Measurements from ENCODE around the gene TANGO2. TPM values are rescaled to one million over a fixed set of nuclear protein-coding genes. Genes with fewer than 3 reads are reported as not detected.

Gene TANGO2
- polyA plus RNA-seq, 1 of the 3 experiments (the other 2 are of a cell fraction), result 20.7 TPM

- H4K20me1 ChIP-seq (ENCODE audit: insufficient read depth), result 0 out of 2 replicates have a peak, but pooled peaks cover 8% of the 10 kb centered on the region
- no peak for DNase-seq
- H3K4me2 ChIP-seq, result no peak overlapping the region
- no peak overlapping the region for H3K27ac ChIP-seq (ENCODE audit: low read depth in 2 of 2, low read length in 1 of 2)
- H3K79me2 ChIP-seq (ENCODE audit: insufficient read depth), result peaks cover 49% of the 10 kb centered on the region
- H3K27me3 ChIP-seq (ENCODE audit: insufficient read depth), result no peaks in the 10 kb centered on the region
- TF ChIP-seq IRF3 (IDR thresholded peaks at IDR 0.05; ENCODE audit: low read depth, low read length) (no peak), EZH2phosphoT487 (IDR thresholded peaks at IDR 0.05; ENCODE audit: borderline replicate concordance, low read depth) (no peak), ZBTB33 (IDR thresholded peaks at IDR 0.05; ENCODE audit: borderline replicate concordance, low read depth) (no peak), CTCF (IDR thresholded peaks at IDR 0.05) (no peak), TCF12 (IDR thresholded peaks at IDR 0.05) (no peak), NRF1 (IDR thresholded peaks at IDR 0.05; ENCODE audit: low read depth, low read length) (no peak), GATA2 (CRISPR knock-in tag; IDR thresholded peaks at IDR 0.05) (no peak), MXI1 (IDR thresholded peaks at IDR 0.05; ENCODE audit: low read depth, low read length) (no peak), USF1 (IDR thresholded peaks at IDR 0.05; ENCODE audit: borderline replicate concordance, low read depth) (no peak)
- 93% methylated on average over 28 of the region's 36 CpGs for WGBS (ENCODE audit: low lambda C conversion rate)
- H3F3A ChIP-seq (replicated peaks; ENCODE audit: insufficient read depth), result peaks cover 22% of the 10 kb centered on the region
- no peak overlapping the region for H3K9ac ChIP-seq
- no peak overlapping the region for H3K4me3 ChIP-seq (ENCODE audit: low read depth in 2 of 2, low read length in 1 of 2)
- peaks cover 23 to 65% of the 10 kb centered on the region in 2 experiments for H3K36me3 ChIP-seq (replicated peaks in 1 of 2; ENCODE audit: control insufficient read depth in 1 of 2, insufficient read depth in 2 of 2, low read length in 1 of 2)
- ChIA-PET POLR2A (no interaction called here), CTCF (interaction anchor here (1.9 kb wide), 1 partner anchor 101 kb away, joined by 4 read pairs; no protein-coding TSS in a partner anchor)
- no peaks in the 10 kb centered on the region for H3K9me3 ChIP-seq
- H2AFZ ChIP-seq (ENCODE audit: low read depth), result no peak overlapping the region
- peaks cover 16 to 23% of the 10 kb centered on the region in 2 experiments; a peak in 3 of 4 replicates for H3K4me1 ChIP-seq (ENCODE audit: control insufficient read depth in 1 of 2, insufficient read depth in 2 of 2, low read depth in 1 of 2, low read length in 1 of 2)
- H3K9me2 ChIP-seq, result no peaks in the 10 kb centered on the region
These were observed 93.9 kb downstream of the TANGO2 start for GRCh38 chr22:20114506-20115475.
